ENCODE results near the gene FAM241A. TPM values are rescaled to one million over a fixed set of nuclear protein-coding genes. Genes with fewer than 3 reads are reported as not detected.
"Not testable (repeated sequence)": the region's sequence is repeated elsewhere in the genome, so short reads cannot be mapped to it uniquely, and the experiment has no call there.

FAM241A gene
- total RNA-seq, 1 experiment from 2014 or later: 10.9 TPM

GRCh38 chr4:112111306-112111705 lies 33.9 kb upstream of the FAM241A start:
- TF ChIP-seq, protein P1, sequence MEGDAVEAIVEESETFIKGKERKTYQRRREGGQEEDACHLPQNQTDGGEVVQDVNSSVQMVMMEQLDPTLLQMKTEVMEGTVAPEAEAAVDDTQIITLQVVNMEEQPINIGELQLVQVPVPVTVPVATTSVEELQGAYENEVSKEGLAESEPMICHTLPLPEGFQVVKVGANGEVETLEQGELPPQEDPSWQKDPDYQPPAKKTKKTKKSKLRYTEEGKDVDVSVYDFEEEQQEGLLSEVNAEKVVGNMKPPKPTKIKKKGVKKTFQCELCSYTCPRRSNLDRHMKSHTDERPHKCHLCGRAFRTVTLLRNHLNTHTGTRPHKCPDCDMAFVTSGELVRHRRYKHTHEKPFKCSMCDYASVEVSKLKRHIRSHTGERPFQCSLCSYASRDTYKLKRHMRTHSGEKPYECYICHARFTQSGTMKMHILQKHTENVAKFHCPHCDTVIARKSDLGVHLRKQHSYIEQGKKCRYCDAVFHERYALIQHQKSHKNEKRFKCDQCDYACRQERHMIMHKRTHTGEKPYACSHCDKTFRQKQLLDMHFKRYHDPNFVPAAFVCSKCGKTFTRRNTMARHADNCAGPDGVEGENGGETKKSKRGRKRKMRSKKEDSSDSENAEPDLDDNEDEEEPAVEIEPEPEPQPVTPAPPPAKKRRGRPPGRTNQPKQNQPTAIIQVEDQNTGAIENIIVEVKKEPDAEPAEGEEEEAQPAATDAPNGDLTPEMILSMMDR (IDR thresholded peaks at IDR 0.05; ENCODE audit: unreplicated experiment): no peak
- no peak for DNase-seq (ENCODE audit: unreplicated experiment)
- Mint-ChIP-seq H3K36me3 (ENCODE audit: insufficient read depth, unreplicated experiment) (peaks cover 6% of the 10 kb centered on the region), H3K9me3 (ENCODE audit: unreplicated experiment) (no peaks in the 10 kb centered on the region), H3K27me3 (ENCODE audit: insufficient read depth, unreplicated experiment) (no peaks in the 10 kb centered on the region), H3K27ac (ENCODE audit: low read depth, unreplicated experiment) (no peak overlapping the region), H3K4me1 (ENCODE audit: insufficient read depth, unreplicated experiment) (peaks cover 16% of the 10 kb centered on the region), H3K4me3 (ENCODE audit: unreplicated experiment) (no peak overlapping the region)
- no TSS peak for BruUV-seq (replicated peaks)
- ChIA-PET POLR2A (interaction anchor here (0.8 kb wide), 1 partner anchor 120 kb away, joined by 3 read pairs; the partner anchor contains the start of gene AP1AR), CTCF (interaction anchor here (0.6 kb wide), 1 partner anchor 760 kb away, joined by 6 read pairs; no protein-coding TSS in a partner anchor)
- intact Hi-C loops (cut with micrococcal nuclease): loop anchor here (5.0 kb wide), 1 partner anchor 36 kb away; the partner anchor contains the start of gene FAM241A

DNA sequence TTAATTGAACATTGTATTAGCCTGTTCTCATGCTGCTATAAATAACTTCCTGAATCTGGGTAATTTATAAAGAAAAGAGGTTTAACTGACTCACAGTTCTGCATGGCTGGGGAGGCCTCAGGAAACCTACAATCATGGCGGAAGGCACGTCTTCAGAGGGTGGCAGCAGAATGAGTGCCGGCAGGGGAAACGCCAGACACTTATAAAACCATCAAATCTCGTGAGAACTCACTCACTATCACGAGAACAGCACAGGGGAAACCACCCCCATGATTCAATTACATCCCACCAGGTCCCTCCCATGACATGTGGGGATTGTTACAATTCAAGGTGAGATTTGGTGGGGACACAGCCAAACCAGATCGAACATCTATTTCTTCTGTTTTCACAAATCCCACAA lies 33.2 kb upstream of the FAM241A start:
- H3K27ac Mint-ChIP-seq (ENCODE audit: low read depth, unreplicated experiment): peak overlapping the region; percentile 32
- H3K4me1 Mint-ChIP-seq (ENCODE audit: insufficient read depth, unreplicated experiment): peaks cover 16% of the 10 kb centered on the region
- not testable (repeated sequence) for H3K9me3 Mint-ChIP-seq (ENCODE audit: unreplicated experiment); H3K4me3 Mint-ChIP-seq (ENCODE audit: unreplicated experiment); DNase-seq (ENCODE audit: unreplicated experiment); H3K27me3 Mint-ChIP-seq (ENCODE audit: insufficient read depth, unreplicated experiment); H3K36me3 Mint-ChIP-seq (ENCODE audit: insufficient read depth, unreplicated experiment); BruUV-seq (replicated peaks)
- intact Hi-C loops (cut with micrococcal nuclease): loop anchor here (5.0 kb wide), 1 partner anchor 35 kb away; the partner anchor contains the start of gene FAM241A
- ChIA-PET POLR2A (interaction anchor here (0.7 to 2.5 kb wide), 9 partner anchors 10 to 167 kb away, joined by 3 to 16 read pairs (median 7); partner anchors contain the start of genes AP1AR and FAM241A), CTCF (interaction anchor here (1.0 kb wide), 1 partner anchor 11 kb away, joined by 3 read pairs; no protein-coding TSS in a partner anchor)

- no TSS peak for BruUV-seq (replicated peaks)
- TF ChIP-seq, protein P1 (IDR thresholded peaks at IDR 0.05; ENCODE audit: unreplicated experiment): no peak
- intact Hi-C loops (cut with micrococcal nuclease): loop anchor here (5.0 kb wide), 1 partner anchor 35 kb away; the partner anchor contains the start of gene FAM241A
- peaks cover 16% of the 10 kb centered on the region for H3K4me1 Mint-ChIP-seq (ENCODE audit: insufficient read depth, unreplicated experiment)
- peak overlapping the region; percentile 32 for H3K27ac Mint-ChIP-seq (ENCODE audit: low read depth, unreplicated experiment)
- ChIA-PET POLR2A (interaction anchor here (0.7 to 2.5 kb wide), 9 partner anchors 11 to 166 kb away, joined by 3 to 16 read pairs (median 7); partner anchors contain the start of genes AP1AR and FAM241A), CTCF (interaction anchor here (1.0 kb wide), 1 partner anchor 12 kb away, joined by 3 read pairs; no protein-coding TSS in a partner anchor)
- H3K4me3 Mint-ChIP-seq (ENCODE audit: unreplicated experiment): no peak overlapping the region
- no peaks in the 10 kb centered on the region for H3K9me3 Mint-ChIP-seq (ENCODE audit: unreplicated experiment)
- H3K36me3 Mint-ChIP-seq (ENCODE audit: insufficient read depth, unreplicated experiment): peaks cover 6% of the 10 kb centered on the region
- H3K27me3 Mint-ChIP-seq (ENCODE audit: insufficient read depth, unreplicated experiment): no peaks in the 10 kb centered on the region
- DNase-seq (ENCODE audit: unreplicated experiment): no peak
These were observed 32.6 kb upstream of the FAM241A start for GRCh38 chr4:112112590-112113170.

- ChIA-PET CTCF (interaction anchor here (0.6 to 1.0 kb wide), 5 partner anchors 37 to 118 kb away, joined by 3 read pairs; partner anchors contain the start of gene AP1AR), POLR2A (interaction anchor here (0.6 to 2.5 kb wide), 9 partner anchors 12 to 206 kb away, joined by 3 to 16 read pairs (median 7); partner anchors contain the start of genes AP1AR and FAM241A)
- Mint-ChIP-seq H3K27me3 (ENCODE audit: insufficient read depth, unreplicated experiment) (no peaks in the 10 kb centered on the region), H3K36me3 (ENCODE audit: insufficient read depth, unreplicated experiment) (peaks cover 6% of the 10 kb centered on the region), H3K9me3 (ENCODE audit: unreplicated experiment) (no peaks in the 10 kb centered on the region), H3K27ac (ENCODE audit: low read depth, unreplicated experiment) (no peak overlapping the region), H3K4me3 (ENCODE audit: unreplicated experiment) (no peak overlapping the region), H3K4me1 (ENCODE audit: insufficient read depth, unreplicated experiment) (peaks cover 16% of the 10 kb centered on the region)
- DNase-seq (ENCODE audit: unreplicated experiment): no peak
- BruUV-seq (replicated peaks): no TSS peak
- TF ChIP-seq, protein P1 (IDR thresholded peaks at IDR 0.05; ENCODE audit: unreplicated experiment): no peak
- intact Hi-C loops (cut with micrococcal nuclease): loop anchor here (5.0 kb wide), 1 partner anchor 33 kb away; the partner anchor contains the start of gene FAM241A
These were observed 31.4 kb upstream of the FAM241A start for GRCh38 chr4:112113864-112114263.
